H9 (cell line): ENCODE measurements around the gene ATP10B. TPM values are rescaled to one million over a fixed set of nuclear protein-coding genes. Genes with fewer than 3 reads are reported as not detected.

Experiments used
- DNase-seq: peaks from one replicate; pipeline ENCODE4 v3.0.0-alpha.2; 2017
- H2AFZ ChIP-seq: one replicate; pipeline ENCODE4 v1.6.1; 2013; ENCODE audit warnings: mild to moderate bottlenecking, low read length, control low read depth, moderate library complexity
- H2AK5ac ChIP-seq: 2 replicates; pipeline ENCODE4 v1.6.1; 2013; ENCODE audit warnings: low read length, control low read depth, mixed read lengths; ENCODE audit not compliant: insufficient read length
- H2BK120ac ChIP-seq: one replicate; pipeline ENCODE4 v1.6.1; 2013; ENCODE audit warnings: low read depth, mild to moderate bottlenecking, low read length, control low read depth, inconsistent platforms; ENCODE audit not compliant: poor library complexity, severe bottlenecking
- H2BK12ac ChIP-seq: 2 replicates; pipeline ENCODE4 v1.6.1; 2013; ENCODE audit warnings: low read length, control low read depth, mixed read lengths, low read depth; ENCODE audit not compliant: insufficient read length
- H2BK15ac ChIP-seq: 2 replicates; pipeline ENCODE4 v1.6.1; 2013; ENCODE audit warnings: low read depth, low read length, control low read depth
- H2BK20ac ChIP-seq: one replicate; pipeline ENCODE4 v1.6.1; 2013; ENCODE audit warnings: low read depth, mild to moderate bottlenecking, low read length, control low read depth, inconsistent platforms; ENCODE audit not compliant: poor library complexity, severe bottlenecking
- H2BK5ac ChIP-seq: 2 replicates; pipeline ENCODE4 v1.6.1; 2013; ENCODE audit warnings: low read length, control low read depth, mixed read lengths; ENCODE audit not compliant: insufficient read length
- H3K14ac ChIP-seq: 2 replicates; pipeline ENCODE4 v1.6.1; 2013; ENCODE audit warnings: low read length, control low read depth; ENCODE audit not compliant: insufficient read depth
- H3K18ac ChIP-seq: 2 replicates; pipeline ENCODE4 v1.6.1; 2013; ENCODE audit warnings: low read depth, mild to moderate bottlenecking, mixed read lengths, low read length, control low read depth; ENCODE audit not compliant: insufficient read length
- H3K23ac ChIP-seq: 2 replicates; pipeline ENCODE4 v1.6.1; 2013; ENCODE audit warnings: low read length, control low read depth, mixed read lengths, low read depth; ENCODE audit not compliant: insufficient read length
- H3K23me2 ChIP-seq: 2 replicates; pipeline ENCODE4 v1.6.1; 2013; ENCODE audit warnings: low read depth, mild to moderate bottlenecking, mixed read lengths, low read length, control low read depth; ENCODE audit not compliant: insufficient read length, poor library complexity, severe bottlenecking
- H3K27ac ChIP-seq: 2 replicates; pipeline ENCODE4 v1.5.1; 2013; ENCODE audit warnings: low read length, control low read depth, mixed read lengths, low read depth; ENCODE audit not compliant: insufficient read length
- H3K27me3 ChIP-seq: 2 replicates; pipeline ENCODE4 v1.6.1; 2013; ENCODE audit warnings: low read length, control low read depth, inconsistent platforms; ENCODE audit not compliant: insufficient read depth
- H3K4ac ChIP-seq: 2 replicates; pipeline ENCODE4 v1.6.1; 2013; ENCODE audit warnings: low read depth, mild to moderate bottlenecking, control low read depth, inconsistent platforms, low read length, moderate library complexity
- H3K4me1 ChIP-seq: 2 replicates; pipeline ENCODE4 v1.6.1; 2013; ENCODE audit warnings: low read length, control low read depth, inconsistent platforms; ENCODE audit not compliant: insufficient read depth
- H3K4me2 ChIP-seq: 2 replicates; pipeline ENCODE4 v1.6.1; 2013; ENCODE audit warnings: low read length, control low read depth, mixed read lengths; ENCODE audit not compliant: insufficient read length, insufficient read depth
- H3K56ac ChIP-seq: 2 replicates; pipeline ENCODE4 v1.6.1; 2013; ENCODE audit warnings: low read depth, mild to moderate bottlenecking, mixed read lengths, low read length, control low read depth; ENCODE audit not compliant: insufficient read length
- H3K79me1 ChIP-seq: 2 replicates; pipeline ENCODE4 v1.6.1; 2013; ENCODE audit warnings: low read depth, mild to moderate bottlenecking, moderate library complexity, low read length, control low read depth, inconsistent platforms; ENCODE audit not compliant: insufficient read depth, poor library complexity, severe bottlenecking
- H3K79me2 ChIP-seq: 2 replicates; pipeline ENCODE4 v1.6.1; 2013; ENCODE audit warnings: low read length, control low read depth, inconsistent platforms; ENCODE audit not compliant: insufficient read depth
- H3K9ac ChIP-seq: 2 replicates; pipeline ENCODE4 v1.6.1; 2013; ENCODE audit warnings: low read length, control low read depth, mixed read lengths; ENCODE audit not compliant: insufficient read length; ENCODE audit errors: extremely low read depth
- H3K9me3 ChIP-seq: one replicate; pipeline ENCODE4 v1.6.1; 2013; ENCODE audit warnings: low read depth, low read length, inconsistent platforms; ENCODE audit not compliant: control insufficient read depth
- H3T11ph ChIP-seq: one replicate; pipeline ENCODE4 v1.6.1; 2013; ENCODE audit warnings: mild to moderate bottlenecking, low read length, control low read depth, inconsistent platforms
- H4K20me1 ChIP-seq: one replicate; pipeline ENCODE4 v1.6.1; 2013; ENCODE audit not compliant: control insufficient read depth, insufficient read length, insufficient read depth
- H4K5ac ChIP-seq: 2 replicates; pipeline ENCODE4 v1.6.1; 2013; ENCODE audit warnings: low read depth, mild to moderate bottlenecking, mixed read lengths, low read length, control low read depth; ENCODE audit not compliant: insufficient read length
- H4K8ac ChIP-seq: replicated peaks from 2 replicates; pipeline ENCODE4 v1.6.1; 2013; ENCODE audit warnings: low read length, control low read depth, mixed read lengths, low read depth; ENCODE audit not compliant: insufficient read length
- H4K91ac ChIP-seq: 2 replicates; pipeline ENCODE4 v1.6.1; 2013; ENCODE audit warnings: low read depth, mild to moderate bottlenecking, moderate library complexity, mixed read lengths, low read length, control low read depth; ENCODE audit not compliant: insufficient read length
- H3K27ac Mint-ChIP-seq, 3 experiments: 2 replicates in 2 of 3; 3 replicates in 1 of 3; pipeline ENCODE4 v1.8.0; 2020 to 2021; ENCODE audit warnings: mixed read lengths in 3 of 3, mild to moderate bottlenecking in 1 of 3, moderate library complexity in 1 of 3
- H3K27me3 Mint-ChIP-seq: 2 replicates; pipeline ENCODE4 v1.8.0; 2021; ENCODE audit warnings: low read depth, mild to moderate bottlenecking, moderate library complexity, mixed read lengths
- H3K36me3 Mint-ChIP-seq, 3 experiments: 2 replicates in 2 of 3; 3 replicates in 1 of 3; pipeline ENCODE4 v1.8.0; 2020 to 2021; ENCODE audit warnings: low read depth in 3 of 3, mixed read lengths in 3 of 3; ENCODE audit not compliant: insufficient read depth in 1 of 3
- H3K4me1 Mint-ChIP-seq, 2 experiments: 2 replicates each; pipeline ENCODE4 v1.8.0; 2020; ENCODE audit warnings: mixed read lengths in 2 of 2
- H3K4me3 Mint-ChIP-seq, 2 experiments: 2 replicates in 1 of 2; 3 replicates in 1 of 2; pipeline ENCODE4 v1.8.0; 2020 to 2021; ENCODE audit warnings: mild to moderate bottlenecking in 2 of 2, mixed read lengths in 2 of 2, moderate library complexity in 1 of 2
- H3K9me3 Mint-ChIP-seq, 2 experiments: 2 replicates in 1 of 2; 3 replicates in 1 of 2; pipeline ENCODE4 v1.8.0; 2020; ENCODE audit warnings: mild to moderate bottlenecking in 2 of 2, mixed read lengths in 2 of 2, moderate library complexity in 1 of 2
- WGBS: extraction: QIAGEN DNeasy Blood & Tissue Kit; methylation state at CpG from one replicate; pipeline ENCODE4 v1.1.7; 2013; ENCODE audit warnings: missing lambda C conversion rate, low lambda C conversion rate, mixed read lengths; ENCODE audit not compliant: insufficient read length; ENCODE audit errors: extremely low coverage; 5-methylcytosine and 5-hydroxymethylcytosine counted together
- total RNA-seq: library from RNA; stranded (reverse); gene quantifications from 2 replicates; pipeline ENCODE4 v1.2.1, GENCODE V29; 2021
- TF ChIP-seq, protein P1 (sequence below): fragments of 200-600 bp; sonication (generic); conservative IDR thresholded peaks from 3 replicates; pipeline ENCODE4 v1.8.0; 2021; ENCODE audit warnings: antibody characterized with exemption, mild to moderate bottlenecking

ATP10B gene
- total RNA-seq, 1 experiment from 2014 or later: 0.42 TPM

DNA sequence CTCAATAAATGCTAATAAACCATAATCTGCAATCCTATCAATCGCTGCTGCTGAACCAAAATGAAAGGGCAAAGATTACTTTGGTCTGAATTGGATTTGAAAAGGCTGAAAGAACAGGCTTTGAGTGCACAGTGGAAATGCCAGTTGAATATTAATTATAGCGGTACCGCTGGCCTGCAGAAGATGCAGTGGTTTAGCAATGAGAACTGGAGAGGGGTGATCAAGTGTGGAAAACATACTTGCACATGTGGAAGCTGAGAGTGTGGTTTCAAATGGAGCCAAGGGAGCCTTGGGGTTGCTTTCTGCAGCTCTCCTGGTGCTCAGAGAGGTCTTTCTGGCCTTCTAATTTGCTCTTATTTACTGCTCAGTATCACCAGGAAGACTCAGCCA, 296.4 kb downstream of the ATP10B start:
- no peaks in the 10 kb centered on the region for H3K9me3 ChIP-seq
- H2BK5ac ChIP-seq: no peak overlapping the region
- H3K14ac ChIP-seq: no peak overlapping the region
- no peak for DNase-seq
- H2BK120ac ChIP-seq: no peak overlapping the region
- H2BK15ac ChIP-seq: no peak overlapping the region
- no peak overlapping the region for H3K27ac ChIP-seq
- Mint-ChIP-seq H3K27me3 (peaks cover 3% of the 10 kb centered on the region), H3K27ac (peak overlapping the region in 1 of 3 experiments; percentile 74; a peak in 2 of 7 replicates), H3K36me3 (no peaks in the 10 kb centered on the region), H3K4me3 (no peak overlapping the region), H3K9me3 (no peaks in the 10 kb centered on the region), H3K4me1 (no peaks in the 10 kb centered on the region)
- no peaks in the 10 kb centered on the region for H4K20me1 ChIP-seq
- H4K91ac ChIP-seq: no peak overlapping the region
- H2BK12ac ChIP-seq: no peak overlapping the region
- H3K56ac ChIP-seq: no peak overlapping the region
- H3K79me2 ChIP-seq: no peaks in the 10 kb centered on the region
- H3K9ac ChIP-seq: no peak overlapping the region
- no peaks in the 10 kb centered on the region for H3K79me1 ChIP-seq
- TF ChIP-seq, protein P1, sequence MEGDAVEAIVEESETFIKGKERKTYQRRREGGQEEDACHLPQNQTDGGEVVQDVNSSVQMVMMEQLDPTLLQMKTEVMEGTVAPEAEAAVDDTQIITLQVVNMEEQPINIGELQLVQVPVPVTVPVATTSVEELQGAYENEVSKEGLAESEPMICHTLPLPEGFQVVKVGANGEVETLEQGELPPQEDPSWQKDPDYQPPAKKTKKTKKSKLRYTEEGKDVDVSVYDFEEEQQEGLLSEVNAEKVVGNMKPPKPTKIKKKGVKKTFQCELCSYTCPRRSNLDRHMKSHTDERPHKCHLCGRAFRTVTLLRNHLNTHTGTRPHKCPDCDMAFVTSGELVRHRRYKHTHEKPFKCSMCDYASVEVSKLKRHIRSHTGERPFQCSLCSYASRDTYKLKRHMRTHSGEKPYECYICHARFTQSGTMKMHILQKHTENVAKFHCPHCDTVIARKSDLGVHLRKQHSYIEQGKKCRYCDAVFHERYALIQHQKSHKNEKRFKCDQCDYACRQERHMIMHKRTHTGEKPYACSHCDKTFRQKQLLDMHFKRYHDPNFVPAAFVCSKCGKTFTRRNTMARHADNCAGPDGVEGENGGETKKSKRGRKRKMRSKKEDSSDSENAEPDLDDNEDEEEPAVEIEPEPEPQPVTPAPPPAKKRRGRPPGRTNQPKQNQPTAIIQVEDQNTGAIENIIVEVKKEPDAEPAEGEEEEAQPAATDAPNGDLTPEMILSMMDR: no peak
- no peaks in the 10 kb centered on the region for H3K4me1 ChIP-seq
- H4K5ac ChIP-seq: no peak overlapping the region
- H4K8ac ChIP-seq: no peak overlapping the region
- H2BK20ac ChIP-seq: no peak overlapping the region
- no peaks in the 10 kb centered on the region for H3K27me3 ChIP-seq
- H3K4ac ChIP-seq: no peak overlapping the region
- H3K4me2 ChIP-seq: no peak overlapping the region
- H2AK5ac ChIP-seq: no peak overlapping the region
- no peak overlapping the region for H3T11ph ChIP-seq
- H3K23ac ChIP-seq: no peak overlapping the region
- WGBS: no CpG with 5 or more reads among the region's 3 CpGs
- no peak overlapping the region for H2AFZ ChIP-seq
- no peaks in the 10 kb centered on the region for H3K23me2 ChIP-seq
- H3K18ac ChIP-seq: no peak overlapping the region
